H1 (cell line): ENCODE measurements around the gene ARG2. TPM values are rescaled to one million over a fixed set of nuclear protein-coding genes. Genes with fewer than 3 reads are reported as not detected.

ENCODE experiments used
- CTCF ChIA-PET: fragments of 300-600 bp; sonication (Branson Sonifier 250); formaldehyde crosslinking; loops from one replicate; lab custom pipeline; 2021; ENCODE audit not compliant: partially characterized antibody; lab: Charles Lee
- POLR2A ChIA-PET: fragments of 300-600 bp; sonication (Branson Sonifier 250); formaldehyde crosslinking; loops from one replicate; lab custom pipeline; 2021; ENCODE audit warnings: inconsistent platforms; ENCODE audit not compliant: partially characterized antibody; lab: Charles Lee
- DNase-seq, 2 experiments: peaks; one replicate each; pipeline versions ENCODE4 v3.0.0 to v3.0.0-alpha.2; 2010 to 2022; ENCODE audit warnings: low spot score in 2 of 2, low read depth in 1 of 2, mixed read lengths in 1 of 2
- FAIRE-seq: peaks from 2 replicates; lab custom pipeline; 2011; peaks lifted over from hg19 to GRCh38; lab: Jason Lieb, UNC
- H2AFZ ChIP-seq: 2 replicates; pipeline ENCODE4 v1.8.1; 2012; ENCODE audit warnings: low read length, inconsistent platforms
- H2AK5ac ChIP-seq: 2 replicates; pipeline ENCODE4 v1.6.1; 2013; ENCODE audit warnings: low read depth, low read length
- H2BK120ac ChIP-seq: replicated peaks from 2 replicates; pipeline ENCODE3; 2013; ENCODE audit warnings: low read depth, low read length, inconsistent platforms
- H2BK12ac ChIP-seq: 2 replicates; pipeline ENCODE4 v1.6.1; 2013; ENCODE audit warnings: low read depth, low read length
- H2BK15ac ChIP-seq: 2 replicates; pipeline ENCODE4 v1.6.1; 2013; ENCODE audit warnings: low read length
- H2BK20ac ChIP-seq: 2 replicates; pipeline ENCODE4 v1.6.1; 2013; ENCODE audit warnings: low read length
- H2BK5ac ChIP-seq: 2 replicates; pipeline ENCODE4 v1.6.1; 2013; ENCODE audit warnings: low read depth, low read length
- H3K14ac ChIP-seq: 2 replicates; pipeline ENCODE4 v1.6.1; 2013; ENCODE audit warnings: inconsistent platforms; ENCODE audit not compliant: insufficient read length
- H3K18ac ChIP-seq: 2 replicates; pipeline ENCODE4 v1.6.1; 2013; ENCODE audit warnings: low read length; ENCODE audit errors: extremely low read depth
- H3K23ac ChIP-seq: 2 replicates; pipeline ENCODE4 v1.6.1; 2013; ENCODE audit warnings: inconsistent platforms; ENCODE audit not compliant: insufficient read length
- H3K23me2 ChIP-seq: 2 replicates; pipeline ENCODE4 v1.6.1; 2013; ENCODE audit warnings: low read depth, low read length
- H3K27ac ChIP-seq: 2 replicates; pipeline ENCODE4 v1.6.1; 2011; ENCODE audit warnings: low read depth, low read length, inconsistent platforms
- H3K27me3 ChIP-seq, 4 experiments: replicated peaks in 1 of 4; 1 replicate in 1 of 4; 2 replicates in 3 of 4; pipeline versions ENCODE4 v1.6.1 to v1.8.1; 2011 to 2013; ENCODE audit warnings: low read length in 3 of 4, mild to moderate bottlenecking in 3 of 4, inconsistent platforms in 2 of 4, mixed read lengths in 2 of 4, moderate library complexity in 1 of 4; ENCODE audit not compliant: control insufficient read depth in 3 of 4, insufficient read depth in 3 of 4; ENCODE audit errors: extremely low read depth in 1 of 4
- H3K36me3 ChIP-seq, 4 experiments: 2 replicates each; pipeline versions ENCODE4 v1.6.1 to v1.8.1; 2011 to 2013; ENCODE audit warnings: mild to moderate bottlenecking in 4 of 4, low read length in 3 of 4, moderate library complexity in 2 of 4, control low read depth in 1 of 4, inconsistent platforms in 1 of 4; ENCODE audit not compliant: insufficient read depth in 4 of 4, control insufficient read depth in 2 of 4
- H3K4ac ChIP-seq: replicated peaks from 2 replicates; pipeline ENCODE3; 2013; ENCODE audit warnings: low read length, low read depth, mixed read lengths, inconsistent platforms; ENCODE audit not compliant: insufficient read length
- H3K4me1 ChIP-seq, 4 experiments: replicated peaks in 1 of 4; 1 replicate in 1 of 4; 2 replicates in 3 of 4; pipeline versions ENCODE4 v1.6.1 to v1.8.1; 2011 to 2013; ENCODE audit warnings: low read length in 3 of 4, inconsistent platforms in 2 of 4, mixed read lengths in 1 of 4; ENCODE audit not compliant: insufficient read depth in 4 of 4, control insufficient read depth in 3 of 4
- H3K4me2 ChIP-seq, 2 experiments: 2 replicates each; pipeline versions ENCODE4 v1.6.1 to v1.8.1; 2011 to 2013; ENCODE audit warnings: low read depth in 2 of 2, low read length in 2 of 2, control low read depth in 1 of 2, inconsistent platforms in 1 of 2, mild to moderate bottlenecking in 1 of 2; ENCODE audit not compliant: insufficient read depth in 1 of 2
- H3K4me3 ChIP-seq, 4 experiments: fragments of 200-600, 300-600 bp in 1 of 4; sonication (generic), shearing (Covaris generic), sonication (Bioruptor Twin) in 1 of 4; 2 replicates each; pipeline versions ENCODE4 v1.5.1 to v1.8.1; 2011 to 2016; ENCODE audit warnings: low read length in 4 of 4, low read depth in 3 of 4, control low read depth in 2 of 4, inconsistent platforms in 2 of 4, mild to moderate bottlenecking in 2 of 4, mixed read lengths in 1 of 4, moderate library complexity in 1 of 4; ENCODE audit not compliant: insufficient read depth in 2 of 4; ENCODE audit errors: extremely low read depth in 1 of 4
- H3K56ac ChIP-seq: replicated peaks from 2 replicates; pipeline ENCODE3; 2013; ENCODE audit warnings: low read depth, mild to moderate bottlenecking, mixed read lengths, low read length, inconsistent platforms; ENCODE audit not compliant: insufficient read length
- H3K79me1 ChIP-seq: 2 replicates; pipeline ENCODE4 v1.6.1; 2013; ENCODE audit warnings: low read depth, low read length, control low read depth
- H3K79me2 ChIP-seq, 2 experiments: 2 replicates each; pipeline versions ENCODE4 v1.6.1 to v1.8.1; 2012 to 2013; ENCODE audit warnings: low read length in 2 of 2, mild to moderate bottlenecking in 2 of 2, inconsistent platforms in 1 of 2; ENCODE audit not compliant: insufficient read depth in 2 of 2, control insufficient read depth in 1 of 2
- H3K9ac ChIP-seq, 4 experiments: replicated peaks in 1 of 4; 1 replicate in 1 of 4; 2 replicates in 3 of 4; pipeline versions ENCODE4 v1.6.1 to v1.8.1; 2011 to 2013; ENCODE audit warnings: low read depth in 3 of 4, low read length in 3 of 4, control low read depth in 2 of 4, mild to moderate bottlenecking in 2 of 4, moderate library complexity in 2 of 4, inconsistent platforms in 1 of 4; ENCODE audit errors: extremely low read depth in 1 of 4
- H3K9me3 ChIP-seq, 2 experiments: 2 replicates each; pipeline versions ENCODE4 v1.6.1 to v1.8.1; 2012 to 2013; ENCODE audit warnings: mild to moderate bottlenecking in 2 of 2, moderate library complexity in 2 of 2, control low read depth in 1 of 2, inconsistent platforms in 1 of 2, low read depth in 1 of 2, low read length in 1 of 2, mixed read lengths in 1 of 2; ENCODE audit not compliant: insufficient read depth in 2 of 2
- H4K20me1 ChIP-seq, 2 experiments: replicated peaks in 1 of 2; 2 replicates each; pipeline versions ENCODE3 to v1.8.1; 2011 to 2013; ENCODE audit warnings: inconsistent platforms in 2 of 2, low read length in 2 of 2, mild to moderate bottlenecking in 1 of 2; ENCODE audit not compliant: insufficient read depth in 2 of 2, control insufficient read depth in 1 of 2
- H4K5ac ChIP-seq: 2 replicates; pipeline ENCODE4 v1.6.1; 2013; ENCODE audit warnings: low read length, low read depth, mixed read lengths, inconsistent platforms; ENCODE audit not compliant: insufficient read length
- H4K8ac ChIP-seq: 2 replicates; pipeline ENCODE4 v1.8.0; 2013; ENCODE audit warnings: mild to moderate bottlenecking, moderate library complexity, low read length, inconsistent platforms; ENCODE audit not compliant: insufficient read depth; ENCODE audit errors: extremely low read depth
- H4K91ac ChIP-seq: replicated peaks from 2 replicates; pipeline ENCODE3; 2013; ENCODE audit warnings: low read length, mixed read lengths, inconsistent platforms; ENCODE audit not compliant: insufficient read length
- CBX8 ChIP-seq: fragments of 300-800, 300-1000 bp; sonication (generic); IDR thresholded peaks from 2 replicates; pipeline ENCODE4 v1.7.1; 2016; ENCODE audit warnings: low read depth, low read length, borderline replicate concordance
- CHD2 ChIP-seq: IDR thresholded peaks from 2 replicates; pipeline ENCODE4 v1.6.1; 2012; ENCODE audit warnings: low read length, improper control_type of control experiment
- JUN ChIP-seq: IDR thresholded peaks from 2 replicates; pipeline ENCODE4 v1.6.1; 2011; ENCODE audit warnings: low read depth, mild to moderate bottlenecking, improper control_type of control experiment, low read length
- KDM4A ChIP-seq: IDR thresholded peaks from one replicate; pipeline ENCODE4 v1.7.1; 2012; ENCODE audit warnings: low read depth, mild to moderate bottlenecking, moderate library complexity, low read length, inconsistent platforms; ENCODE audit not compliant: severe bottlenecking
- WGBS, 2 experiments: shearing (Covaris generic) in 1 of 2; methylation state at CpG; one replicate each; pipeline versions ENCODE4 v1.1.6 to v1.1.7; 2013 to 2015; ENCODE audit warnings: low lambda C conversion rate in 2 of 2, mixed read lengths in 2 of 2, inconsistent platforms in 1 of 2, low coverage in 1 of 2, missing lambda C conversion rate in 1 of 2; ENCODE audit not compliant: insufficient replicate concordance in 2 of 2, insufficient coverage in 1 of 2, insufficient read length in 1 of 2; ENCODE audit errors: extremely low coverage in 1 of 2, missing lambda C conversion rate in 1 of 2; 5-methylcytosine and 5-hydroxymethylcytosine counted together
- long read RNA-seq, 2 experiments: library from RNA in 1 of 2; library from capped mRNA in 1 of 2; stranded (forward); transcript quantifications; one replicate each; pipeline ENCODE4 v2.0.0, GENCODE V29; 2021; ENCODE audit warnings: inconsistent platforms in 1 of 2
- polyA minus RNA-seq, 3 experiments: library from RNA; depleted of rRNA, polyadenylated mRNA; stranded (reverse); fragments of >200 nt; gene quantifications; 1 replicate in 2 of 3; 2 replicates in 1 of 3; pipeline ENCODE4 v1.2.3, GENCODE V29; 2011
- polyA plus RNA-seq, 7 experiments: library from polyadenylated mRNA; depleted of rRNA in 3 of 7; stranded (reverse) in 5 of 7; unstranded in 2 of 7; fragments of >200 nt in 5 of 7; fragments of 200-250 nt in 2 of 7; gene quantifications; 1 replicate in 5 of 7; 2 replicates in 1 of 7; 4 replicates in 1 of 7; pipeline versions ENCODE4 v1.2.1 to v1.2.3, GENCODE V29; 2011 to 2013; ENCODE audit warnings: missing spikeins in 2 of 7, mixed read lengths in 2 of 7
- total RNA-seq: library from RNA; stranded (reverse); fragmentation: NEBNext Ultra II Directional; extraction: Animal tissue kit (Norgen Biotek cat#: 25700); gene quantifications from 2 replicates; pipeline ENCODE4 v1.2.1, GENCODE V29; 2021
- TF ChIP-seq, protein P1 (sequence below): IDR thresholded peaks from 2 replicates; pipeline ENCODE4 v1.6.1; 2012; ENCODE audit warnings: inconsistent platforms
- TF ChIP-seq, protein P2 (sequence below): IDR thresholded peaks from 2 replicates; pipeline ENCODE4 v1.6.1; 2012; ENCODE audit warnings: inconsistent platforms

ARG2 gene
- total RNA-seq, result 49.0 and 49.9 TPM in 2 replicates
- polyA plus RNA-seq (2011; rRNA removed), result 52.8 and 59.1 TPM in 2 replicates
- polyA plus RNA-seq (2011; cell fraction: cytosol; rRNA removed), result 56.4 TPM
- 79.0 TPM for polyA plus RNA-seq (2011; cell fraction: nucleus; rRNA removed)
- polyA plus RNA-seq (2012, experiment 1 of 2), result 48.3 to 52.7 TPM (median 48.6 TPM) in 4 replicates
- 17.2 TPM for polyA plus RNA-seq (2012, experiment 2 of 2)
- 29.3 TPM for polyA plus RNA-seq (2013, experiment 1 of 2)
- 28.8 TPM for polyA plus RNA-seq (2013, experiment 2 of 2)
- polyA minus RNA-seq (2011; rRNA and poly(A)+ RNA removed), result 134 and 137 TPM in 2 replicates
- polyA minus RNA-seq (2011; cell fraction: cytosol; rRNA and poly(A)+ RNA removed), result 53.1 TPM
- 37.9 TPM for polyA minus RNA-seq (2011; cell fraction: nucleus; rRNA and poly(A)+ RNA removed)
- long read RNA-seq, experiment 1, transcript ARG2-201 (8 exons, 2,045 nt), result major isoform, 36 of 93 reads
- long read RNA-seq, experiment 1, partial matches to known transcripts, result 24 of 93 reads
- long read RNA-seq, experiment 1, other reads (novel, unspliced or antisense), result 32 of 93 reads
- long read RNA-seq, experiment 2, transcript ARG2-201 (8 exons, 2,045 nt), result major isoform, 151 of 155 reads
- long read RNA-seq, experiment 2, partial matches to known transcripts, result 1 of 155 reads
- long read RNA-seq, experiment 2, other reads (novel, unspliced or antisense), result 3 of 155 reads

DNA sequence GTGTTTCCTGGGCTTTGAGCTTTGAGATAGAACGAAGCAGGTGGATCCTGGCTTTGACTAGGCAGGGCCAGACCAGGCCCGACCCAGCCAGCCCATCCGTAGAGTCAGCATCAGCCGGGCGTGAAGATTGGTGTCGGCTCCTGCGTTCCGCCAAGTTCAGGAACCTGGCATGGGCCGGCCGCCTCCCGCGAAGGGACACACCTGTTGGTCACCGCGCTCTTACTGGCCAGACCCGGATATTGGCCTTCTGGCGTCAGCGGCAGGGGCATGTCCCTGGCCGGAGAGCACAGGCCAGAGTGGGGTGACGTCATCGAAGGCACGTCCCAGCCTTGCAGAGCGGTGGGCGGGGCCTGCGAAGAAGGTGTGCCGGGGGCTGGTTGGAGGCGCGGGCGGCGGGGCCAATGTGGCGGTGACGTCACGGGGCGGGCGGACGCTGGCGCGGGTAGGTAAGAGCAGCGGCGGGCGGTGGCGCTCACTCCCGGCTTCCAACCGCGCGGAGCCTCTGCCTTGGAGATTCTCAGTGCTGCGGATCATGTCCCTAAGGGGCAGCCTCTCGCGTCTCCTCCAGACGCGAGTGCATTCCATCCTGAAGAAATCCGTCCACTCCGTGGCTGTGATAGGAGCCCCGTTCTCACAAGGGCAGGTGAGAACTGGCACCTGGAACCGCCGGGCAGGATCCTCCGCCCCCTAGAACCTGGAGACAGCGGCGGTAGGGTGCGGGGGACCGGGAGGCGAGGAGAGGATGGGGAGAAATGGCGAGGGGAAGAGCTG is at the start of gene ARG2:
Gene ARG2, plus strand, starts transcription at position 475 of the 771 bp plus-strand sequence. Its CDS starts 58 bp downstream, at position 533.
- ChIA-PET CTCF (interaction anchor here (0.7 to 4.9 kb wide), 37 partner anchors 11 to 198 kb away, joined by 3 to 27 read pairs (median 4); partner anchors contain the start of genes PIGH and VTI1B), POLR2A (interaction anchor here (0.9 to 3.0 kb wide), 20 partner anchors 10 to 87 kb away, joined by 3 to 16 read pairs (median 4); partner anchors contain the start of genes PIGH, PLEKHH1, RDH11 and VTI1B)
- peak within 1 kb of the TSS; percentile 81; the same call in 1 of the 2 replicates for H3K18ac ChIP-seq
- H2AK5ac ChIP-seq, result peak within 1 kb of the TSS; percentile 67; the same call in 1 of the 2 replicates
- H3K4me3 ChIP-seq, result peak within 1 kb of the TSS; percentile 83 to 87 (median 84)
- no peak within 1 kb of the TSS for H2BK120ac ChIP-seq
- H3K14ac ChIP-seq, result peak within 1 kb of the TSS; percentile 32
- H4K8ac ChIP-seq, result peak within 1 kb of the TSS; percentile 97
- 2% methylated on average over 60 of the region's 62 CpGs; no CpG with 5 or more reads in 1 of the 2 experiments for WGBS, 2 experiments
- H3K9me3 ChIP-seq, result no peaks in the 10 kb centered on the region
- H3K4me1 ChIP-seq, result peaks cover 0 to 6% (median 5%) of the 10 kb centered on the region in 4 experiments; a peak in 5 of 7 replicates
- FAIRE-seq, result no peak
- H3K23me2 ChIP-seq, result peaks cover 6% of the 10 kb centered on the region; the same call in 1 of the 2 replicates
- peak within 1 kb of the TSS; percentile 93 for H2AFZ ChIP-seq
- peak within 1 kb of the TSS; percentile 82; the same call in 1 of the 2 replicates for H2BK5ac ChIP-seq
- peak within 1 kb of the TSS; percentile 61 for H4K91ac ChIP-seq
- H3K4me2 ChIP-seq, result peak within 1 kb of the TSS; percentile 78 to 95
- H3K79me1 ChIP-seq, result no peaks in the 10 kb centered on the region
- no peaks in the 10 kb centered on the region for H3K79me2 ChIP-seq
- no peak within 1 kb of the TSS for H2BK20ac ChIP-seq
- peaks cover 0 to 6% (median 2%) of the 10 kb centered on the region in 4 experiments; a peak in 4 of 7 replicates for H3K27me3 ChIP-seq
- H3K56ac ChIP-seq, result no peak within 1 kb of the TSS
- H3K4ac ChIP-seq, result no peak within 1 kb of the TSS
- H3K23ac ChIP-seq, result no peak within 1 kb of the TSS
- 0 out of 2 replicates have a peak within 1 kb of the TSS, but pooled peaks have one; percentile 10 for H2BK15ac ChIP-seq
- H3K9ac ChIP-seq, result peak within 1 kb of the TSS; percentile 45 to 80 (median 64)
- H2BK12ac ChIP-seq, result peak within 1 kb of the TSS; percentile 39; the same call in 1 of the 2 replicates
- H3K36me3 ChIP-seq, result peaks cover 0 to 4% (median 0%) of the 10 kb centered on the region in 4 experiments; a peak in 2 of 8 replicates
- peak within 1 kb of the TSS; percentile 58; the same call in 1 of the 2 replicates for H3K27ac ChIP-seq
- peak; percentile 91 to 99 for DNase-seq
- no peaks in the 10 kb centered on the region for H4K20me1 ChIP-seq
- H4K5ac ChIP-seq, result no peak within 1 kb of the TSS
- no peak for TF ChIP-seq CHD2
- TF ChIP-seq, protein P1, sequence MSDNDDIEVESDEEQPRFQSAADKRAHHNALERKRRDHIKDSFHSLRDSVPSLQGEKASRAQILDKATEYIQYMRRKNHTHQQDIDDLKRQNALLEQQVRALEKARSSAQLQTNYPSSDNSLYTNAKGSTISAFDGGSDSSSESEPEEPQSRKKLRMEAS, result peak; percentile 70
- TF ChIP-seq JUN, result peak; percentile 93
- TF ChIP-seq KDM4A, result peak; percentile 94
- TF ChIP-seq, protein P2, sequence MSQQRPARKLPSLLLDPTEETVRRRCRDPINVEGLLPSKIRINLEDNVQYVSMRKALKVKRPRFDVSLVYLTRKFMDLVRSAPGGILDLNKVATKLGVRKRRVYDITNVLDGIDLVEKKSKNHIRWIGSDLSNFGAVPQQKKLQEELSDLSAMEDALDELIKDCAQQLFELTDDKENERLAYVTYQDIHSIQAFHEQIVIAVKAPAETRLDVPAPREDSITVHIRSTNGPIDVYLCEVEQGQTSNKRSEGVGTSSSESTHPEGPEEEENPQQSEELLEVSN, result no peak
- no peak for TF ChIP-seq CBX8
